ENCODE measurements around the gene ARHGAP9. TPM values are rescaled to one million over a fixed set of nuclear protein-coding genes. Genes with fewer than 3 reads are reported as not detected.

Gene ARHGAP9
- polyA plus RNA-seq, 6 donors from 2014 or later = 152 to 231 (median 164) TPM

GRCh38 chr12:57477710-57478681 lies 1.7 kb downstream of the ARHGAP9 start:
- DNase-seq = peak; percentile 55
- H3K4me1 Mint-ChIP-seq = peaks cover 74 to 81% (median 79%) of the 10 kb centered on the region in 3 donors
- H3K9me3 Mint-ChIP-seq = no peaks in the 10 kb centered on the region
- H3K27ac Mint-ChIP-seq = peak overlapping the region; percentile 97 to 99 (median 99)
- ATAC-seq (ENCODE audit: low read depth in 2 of 2) = peak; percentile 32 to 33
- peak overlapping the region; percentile 86 to 100 (median 99) for H3K4me3 Mint-ChIP-seq
- peaks cover 7 to 21% of the 10 kb centered on the region in 2 donors for H3K36me3 Mint-ChIP-seq
- H3K27me3 Mint-ChIP-seq = no peaks in the 10 kb centered on the region

- Mint-ChIP-seq H3K9me3 (no peaks in the 10 kb centered on the region), H3K27ac (peak overlapping the region; percentile 97 to 99 (median 99)), H3K4me1 (peaks cover 80 to 87% (median 83%) of the 10 kb centered on the region in 3 donors), H3K36me3 (peaks cover 7 to 21% of the 10 kb centered on the region in 2 donors), H3K27me3 (no peaks in the 10 kb centered on the region), H3K4me3 (peak overlapping the region; percentile 86 to 100 (median 99))
- no peak for ATAC-seq (ENCODE audit: low read depth in 2 of 2)
- peak; percentile 31 for DNase-seq
Measured at GRCh38 chr12:57476993-57477709, 2.5 kb downstream of the ARHGAP9 start.

GRCh38 chr12:57476162-57476992 lies 3.3 kb downstream of the ARHGAP9 start:
- Mint-ChIP-seq H3K9me3 (no peaks in the 10 kb centered on the region), H3K27me3 (no peaks in the 10 kb centered on the region), H3K4me1 (peaks cover 79 to 88% (median 85%) of the 10 kb centered on the region in 3 donors), H3K36me3 (peaks cover 7 to 21% of the 10 kb centered on the region in 2 donors), H3K27ac (peak overlapping the region; percentile 97 to 99 (median 99)), H3K4me3 (peak overlapping the region; percentile 86 to 100 (median 99))
- DNase-seq (peak; percentile 58), ATAC-seq (ENCODE audit: low read depth in 2 of 2) (peak; percentile 43 to 51)

GRCh38 chr12:57475271-57476161 lies 4.2 kb downstream of the ARHGAP9 start:
- Mint-ChIP-seq H3K27me3 (no peaks in the 10 kb centered on the region), H3K36me3 (peaks cover 7 to 21% of the 10 kb centered on the region in 2 donors), H3K27ac (peak overlapping the region in 4 of 6 donors; percentile 80 to 99 (median 98)), H3K9me3 (no peaks in the 10 kb centered on the region), H3K4me3 (peak overlapping the region; percentile 79 to 100 (median 98)), H3K4me1 (peaks cover 74 to 84% (median 83%) of the 10 kb centered on the region in 3 donors)
- ATAC-seq (ENCODE audit: low read depth in 2 of 2) (no peak), DNase-seq (no peak)

- Mint-ChIP-seq H3K27ac (peak overlapping the region; percentile 63 to 87 (median 76)), H3K4me1 (peaks cover 70 to 80% (median 78%) of the 10 kb centered on the region in 3 donors), H3K27me3 (no peaks in the 10 kb centered on the region), H3K9me3 (no peaks in the 10 kb centered on the region), H3K36me3 (peaks cover 7 to 21% of the 10 kb centered on the region in 2 donors), H3K4me3 (peak overlapping the region; percentile 53 to 84 (median 69))
- no peak for DNase-seq
- no peak for ATAC-seq (ENCODE audit: low read depth in 2 of 2)
Measured at GRCh38 chr12:57474862-57475261, 4.8 kb downstream of the ARHGAP9 start.

- Mint-ChIP-seq H3K4me1 (peaks cover 65 to 80% (median 73%) of the 10 kb centered on the region in 3 donors), H3K36me3 (peaks cover 7 to 21% of the 10 kb centered on the region in 2 donors), H3K27me3 (no peaks in the 10 kb centered on the region), H3K9me3 (no peaks in the 10 kb centered on the region), H3K4me3 (peak overlapping the region; percentile 53 to 84 (median 69)), H3K27ac (peak overlapping the region; percentile 63 to 87 (median 76))
- no peak for ATAC-seq (ENCODE audit: low read depth in 2 of 2)
- no peak for DNase-seq
Measured at GRCh38 chr12:57474430-57474829, 5.2 kb downstream of the ARHGAP9 start.

- Mint-ChIP-seq H3K27ac (peak overlapping the region in 3 of 6 donors; percentile 43 to 78 (median 78)), H3K27me3 (no peaks in the 10 kb centered on the region), H3K36me3 (peaks cover 7 to 21% of the 10 kb centered on the region in 2 donors), H3K4me3 (peak overlapping the region in 5 of 8 donors; percentile 16 to 84 (median 60)), H3K4me1 (peaks cover 61 to 76% (median 68%) of the 10 kb centered on the region in 3 donors), H3K9me3 (no peaks in the 10 kb centered on the region)
- ATAC-seq (ENCODE audit: low read depth in 2 of 2) = no peak
- no peak for DNase-seq
Measured at GRCh38 chr12:57473886-57474285, 5.8 kb downstream of the ARHGAP9 start.

GRCh38 chr12:57473392-57473791 lies 6.3 kb downstream of the ARHGAP9 start:
- Mint-ChIP-seq H3K27me3 (no peaks in the 10 kb centered on the region), H3K9me3 (no peaks in the 10 kb centered on the region), H3K27ac (peak overlapping the region in 5 of 6 donors; percentile 43 to 92 (median 78)), H3K4me3 (peak overlapping the region in 3 of 8 donors; percentile 16 to 84 (median 60)), H3K36me3 (peaks cover 7 to 24% of the 10 kb centered on the region in 2 donors), H3K4me1 (peaks cover 57 to 71% (median 65%) of the 10 kb centered on the region in 3 donors)
- no peak for DNase-seq
- ATAC-seq (ENCODE audit: low read depth in 2 of 2) = no peak

GRCh38 chr12:57472391-57472790 lies 7.3 kb downstream of the ARHGAP9 start:
- Mint-ChIP-seq H3K27ac (peak overlapping the region in 4 of 6 donors; percentile 52 to 82 (median 63)), H3K4me3 (peak overlapping the region in 1 of 8 donors; percentile 18), H3K9me3 (no peaks in the 10 kb centered on the region), H3K27me3 (no peaks in the 10 kb centered on the region), H3K4me1 (peaks cover 55 to 72% (median 64%) of the 10 kb centered on the region in 3 donors), H3K36me3 (peaks cover 7 to 34% of the 10 kb centered on the region in 2 donors)
- ATAC-seq (ENCODE audit: low read depth in 2 of 2) (no peak), DNase-seq (no peak)

- no peaks in the 10 kb centered on the region for H3K9me3 Mint-ChIP-seq
- peaks cover 11 to 37% of the 10 kb centered on the region in 2 donors for H3K36me3 Mint-ChIP-seq
- H3K27ac Mint-ChIP-seq = peak overlapping the region in 4 of 6 donors; percentile 44 to 77 (median 58)
Measured at GRCh38 chr12:57471661-57472060, 8.0 kb downstream of the ARHGAP9 start.

GRCh38 chr12:57470970-57471656 lies 8.6 kb downstream of the ARHGAP9 start:
- H3K27ac Mint-ChIP-seq = peak overlapping the region in 3 of 6 donors; percentile 65 to 91 (median 70)

More at GRCh38 chr12:57471661-57472060, 8.0 kb downstream of the ARHGAP9 start:
- ATAC-seq (ENCODE audit: low read depth in 2 of 2) (no peak), DNase-seq (no peak)
- H3K4me1 Mint-ChIP-seq = peaks cover 48 to 68% (median 62%) of the 10 kb centered on the region in 3 donors
- H3K27me3 Mint-ChIP-seq = no peaks in the 10 kb centered on the region
- peak overlapping the region in 1 of 8 donors; percentile 18 for H3K4me3 Mint-ChIP-seq

More at GRCh38 chr12:57470970-57471656, 8.6 kb downstream of the ARHGAP9 start:
- DNase-seq = no peak
- Mint-ChIP-seq H3K4me1 (peaks cover 42 to 63% (median 57%) of the 10 kb centered on the region in 3 donors), H3K27me3 (no peaks in the 10 kb centered on the region), H3K4me3 (peak overlapping the region in 1 of 8 donors; percentile 44), H3K9me3 (no peaks in the 10 kb centered on the region), H3K36me3 (peaks cover 11 to 37% of the 10 kb centered on the region in 2 donors)
- ATAC-seq (ENCODE audit: low read depth in 2 of 2) = no peak
